SK-N-SH (cell line): ENCODE data around the gene PLEKHG2. TPM values are rescaled to one million over a fixed set of nuclear protein-coding genes. Genes with fewer than 3 reads are reported as not detected.

ENCODE experiments used
- CTCF ChIA-PET: fragments of 300-600, 350-600 bp; formaldehyde crosslinking; extraction: SDS; loops from one replicate; lab custom pipeline; 2021; lab: Yijun Ruan, JAX
- POLR2A ChIA-PET: fragments of 350-600 bp; sonication (Branson Sonifier 250); formaldehyde crosslinking; extraction: SDS; loops from one replicate; lab custom pipeline; 2020; ENCODE audit warnings: antibody characterized with exemption, inconsistent platforms; lab: Yijun Ruan, JAX
- DNase-seq: peaks from one replicate; pipeline ENCODE4 v3.0.0; 2012
- H2AFZ ChIP-seq: fragments of 200-600 bp; sonication (generic); 2 replicates; pipeline ENCODE4 v1.8.1; 2016; ENCODE audit warnings: antibody characterized with exemption, mild to moderate bottlenecking, low read depth
- H3F3A ChIP-seq: fragments of 200-600 bp; sonication (generic); replicated peaks from 2 replicates; pipeline ENCODE3; 2016; ENCODE audit warnings: antibody characterized with exemption, mild to moderate bottlenecking; ENCODE audit not compliant: insufficient read depth
- H3K27ac ChIP-seq, 2 experiments: fragments of 200-500 bp in 1 of 2; fragments of 200-600 bp in 1 of 2; sonication (Bioruptor generic) in 1 of 2; sonication (generic), shearing (Covaris generic) in 1 of 2; 2 replicates each; pipeline versions ENCODE4 v1.5.1 to v1.6.1; 2014 to 2016; ENCODE audit warnings: low read depth in 2 of 2, inconsistent platforms in 1 of 2, low read length in 1 of 2, mild to moderate bottlenecking in 1 of 2, mixed read lengths in 1 of 2
- H3K27me3 ChIP-seq: fragments of 200-600 bp; sonication (generic), shearing (Covaris generic); 2 replicates; pipeline ENCODE4 v1.6.1; 2016; ENCODE audit warnings: mixed run types; ENCODE audit not compliant: insufficient read depth
- H3K36me3 ChIP-seq, 2 experiments: fragments of 200-500 bp in 1 of 2; fragments of 200-600 bp in 1 of 2; sonication (Bioruptor generic) in 1 of 2; sonication (generic) in 1 of 2; replicated peaks in 1 of 2; 2 replicates each; pipeline versions ENCODE3 to v1.5.1; 2014 to 2016; ENCODE audit warnings: low read length in 1 of 2, mild to moderate bottlenecking in 1 of 2; ENCODE audit not compliant: insufficient read depth in 2 of 2, control insufficient read depth in 1 of 2
- H3K4me1 ChIP-seq, 2 experiments: fragments of 200-500 bp in 1 of 2; fragments of 200-600 bp in 1 of 2; sonication (Bioruptor generic) in 1 of 2; sonication (generic), shearing (Covaris generic) in 1 of 2; 2 replicates each; pipeline versions ENCODE4 v1.5.1 to v1.6.1; 2014 to 2016; ENCODE audit warnings: low read depth in 1 of 2, low read length in 1 of 2, mixed run types in 1 of 2; ENCODE audit not compliant: insufficient read depth in 2 of 2, control insufficient read depth in 1 of 2
- H3K4me2 ChIP-seq: fragments of 200-600 bp; sonication (generic), shearing (Covaris generic); 2 replicates; pipeline ENCODE4 v1.6.1; 2017; ENCODE audit warnings: mixed run types
- H3K4me3 ChIP-seq, 2 experiments: fragments of 200-500 bp in 1 of 2; fragments of 200-600 bp in 1 of 2; sonication (Bioruptor generic) in 1 of 2; sonication (generic), shearing (Covaris generic) in 1 of 2; 2 replicates each; pipeline versions ENCODE4 v1.5.1 to v1.8.1; 2014 to 2016; ENCODE audit warnings: low read depth in 2 of 2, inconsistent platforms in 1 of 2, low read length in 1 of 2, mild to moderate bottlenecking in 1 of 2, mixed read lengths in 1 of 2, moderate library complexity in 1 of 2
- H3K79me2 ChIP-seq: fragments of 200-600 bp; sonication (generic); 2 replicates; pipeline ENCODE4 v1.8.1; 2017; ENCODE audit warnings: mild to moderate bottlenecking; ENCODE audit not compliant: insufficient read depth
- H3K9ac ChIP-seq: fragments of 200-600 bp; sonication (generic); 2 replicates; pipeline ENCODE4 v1.6.1; 2017; ENCODE audit warnings: mixed run types
- H3K9me2 ChIP-seq: fragments of 200-600 bp; sonication (generic); 2 replicates; pipeline ENCODE4 v1.6.1; 2017; ENCODE audit warnings: mixed run types
- H3K9me3 ChIP-seq: fragments of 200-600 bp; sonication (generic); 2 replicates; pipeline ENCODE4 v1.6.1; 2017; ENCODE audit warnings: mixed run types, mild to moderate bottlenecking, moderate library complexity
- H4K20me1 ChIP-seq: fragments of 200-600 bp; sonication (generic); 2 replicates; pipeline ENCODE4 v1.6.1; 2017; ENCODE audit warnings: mild to moderate bottlenecking, mixed run types; ENCODE audit not compliant: insufficient read depth
- JUND ChIP-seq: IDR thresholded peaks from 2 replicates; pipeline ENCODE4 v1.4.0; 2012
- MAX ChIP-seq: IDR thresholded peaks from 2 replicates; pipeline ENCODE4 v1.4.0; 2012; ENCODE audit warnings: low read depth
- NFIC ChIP-seq: IDR thresholded peaks from 2 replicates; pipeline ENCODE4 v1.4.0; 2012; ENCODE audit warnings: borderline replicate concordance
- PBX3 ChIP-seq: IDR thresholded peaks from 2 replicates; pipeline ENCODE4; 2012
- RAD21 ChIP-seq: IDR thresholded peaks from 2 replicates; pipeline ENCODE4 v1.6.1; 2012; ENCODE audit warnings: mild to moderate bottlenecking, low read length
- RCOR1 ChIP-seq: fragments of 150-350 bp; IDR thresholded peaks from 2 replicates; pipeline ENCODE4 v1.6.1; 2017; ENCODE audit warnings: antibody characterized with exemption, low read length
- REST ChIP-seq: IDR thresholded peaks from 2 replicates; pipeline ENCODE4 v1.6.1; 2012; ENCODE audit warnings: mild to moderate bottlenecking, low read depth, low read length, moderate library complexity
- RXRA ChIP-seq: IDR thresholded peaks from 2 replicates; pipeline ENCODE4 v1.4.0; 2012; ENCODE audit warnings: low read depth, mild to moderate bottlenecking, borderline replicate concordance
- SMC3 ChIP-seq: IDR thresholded peaks from 2 replicates; pipeline ENCODE4 v1.6.1; 2012; ENCODE audit warnings: low read depth, low read length, improper control_type of control experiment
- USF1 ChIP-seq: IDR thresholded peaks from 2 replicates; pipeline ENCODE4 v1.4.0; 2012; ENCODE audit warnings: low read depth, borderline replicate concordance
- USF2 ChIP-seq: fragments of 150-350 bp; IDR thresholded peaks from 2 replicates; pipeline ENCODE4 v1.6.1; 2017; ENCODE audit warnings: antibody characterized with exemption, low read length, low read depth, borderline replicate concordance
- WGBS: methylation state at CpG from one replicate; pipeline ENCODE4 v1.1.6; 2017; ENCODE audit warnings: low lambda C conversion rate; 5-methylcytosine and 5-hydroxymethylcytosine counted together
- polyA plus RNA-seq, 3 experiments: library from polyadenylated mRNA; depleted of rRNA; stranded (reverse); fragments of >200 nt; gene quantifications; 2 replicates each; pipeline ENCODE4 v1.2.3, GENCODE V29; 2012

Gene PLEKHG2
- polyA plus RNA-seq, 1 of the 3 experiments (the other 2 are of a cell fraction): 13.6 TPM

- CTCF ChIA-PET: interaction anchor here (1.2 to 1.9 kb wide), 2 partner anchors 20 to 57 kb away, joined by 3 to 5 read pairs; no protein-coding TSS in a partner anchor
Measured at GRCh38 chr19:39417463-39418181, 5.2 kb downstream of the PLEKHG2 start.

GRCh38 chr19:39419003-39419402, 6.5 kb downstream of the PLEKHG2 start:
- H3K9ac ChIP-seq: no peak overlapping the region
- DNase-seq: no peak
- H3K4me1 ChIP-seq: peaks cover 7 to 15% of the 10 kb centered on the region in 2 experiments; a peak in 2 of 4 replicates
- peaks cover 7% of the 10 kb centered on the region for H3F3A ChIP-seq
- peaks cover 35% of the 10 kb centered on the region for H3K79me2 ChIP-seq
- ChIA-PET CTCF (interaction anchor here (1.5 kb wide), 1 partner anchor 14 kb away, joined by 3 read pairs; no protein-coding TSS in a partner anchor), POLR2A (interaction anchor here (2.1 kb wide), 1 partner anchor 17 kb away, joined by 12 read pairs; the partner anchor contains the start of gene RPS16)
- H3K9me3 ChIP-seq: no peaks in the 10 kb centered on the region
- H3K4me2 ChIP-seq: no peak overlapping the region
- no peak overlapping the region for H3K27ac ChIP-seq
- H3K9me2 ChIP-seq: no peaks in the 10 kb centered on the region
- H3K4me3 ChIP-seq: no peak overlapping the region
- no peaks in the 10 kb centered on the region for H3K27me3 ChIP-seq
- H3K36me3 ChIP-seq: peaks cover 18 to 27% of the 10 kb centered on the region in 2 experiments
- TF ChIP-seq REST (no peak), RAD21 (no peak), NFIC (no peak), PBX3 (no peak), SMC3 (no peak), USF2 (no peak), JUND (no peak), MAX (no peak)
- WGBS: 86% methylated on average over 9 of the region's 9 CpGs
- H2AFZ ChIP-seq: no peak overlapping the region
- H4K20me1 ChIP-seq: peaks cover 10% of the 10 kb centered on the region; the same call in 1 of the 2 replicates

More at GRCh38 chr19:39417463-39418181, 5.2 kb downstream of the PLEKHG2 start:
- peaks cover 10% of the 10 kb centered on the region; the same call in 1 of the 2 replicates for H4K20me1 ChIP-seq
- H3K9me3 ChIP-seq: no peaks in the 10 kb centered on the region
- 96% methylated on average over 24 of the region's 30 CpGs for WGBS
- POLR2A ChIA-PET: interaction anchor here (2.1 kb wide), 1 partner anchor 18 kb away, joined by 12 read pairs; the partner anchor contains the start of gene RPS16
- no peak overlapping the region for H3K4me3 ChIP-seq
- peaks cover 48% of the 10 kb centered on the region for H3K79me2 ChIP-seq
- no peak overlapping the region for H2AFZ ChIP-seq
- TF ChIP-seq RXRA: no peak
- no peak for TF ChIP-seq MAX
- no peak for TF ChIP-seq NFIC
- no peak for TF ChIP-seq USF1
- TF ChIP-seq RCOR1: no peak
- H3K36me3 ChIP-seq: peaks cover 18% of the 10 kb centered on the region in 2 experiments
- no peak for DNase-seq
- no peak overlapping the region for H3K9ac ChIP-seq
- H3K27me3 ChIP-seq: no peaks in the 10 kb centered on the region
- H3K27ac ChIP-seq: no peak overlapping the region
- H3K4me2 ChIP-seq: no peak overlapping the region
- no peaks in the 10 kb centered on the region for H3K9me2 ChIP-seq
- peaks cover 7 to 16% of the 10 kb centered on the region in 2 experiments; a peak in 2 of 4 replicates for H3K4me1 ChIP-seq
- peaks cover 15% of the 10 kb centered on the region for H3F3A ChIP-seq
